Measurements from ENCODE around the gene HTRA1. TPM values are rescaled to one million over a fixed set of nuclear protein-coding genes. Genes with fewer than 3 reads are reported as not detected.

The HTRA1 gene
- total RNA-seq, 1 donor from 2014 or later: 1,504 TPM

DNA sequence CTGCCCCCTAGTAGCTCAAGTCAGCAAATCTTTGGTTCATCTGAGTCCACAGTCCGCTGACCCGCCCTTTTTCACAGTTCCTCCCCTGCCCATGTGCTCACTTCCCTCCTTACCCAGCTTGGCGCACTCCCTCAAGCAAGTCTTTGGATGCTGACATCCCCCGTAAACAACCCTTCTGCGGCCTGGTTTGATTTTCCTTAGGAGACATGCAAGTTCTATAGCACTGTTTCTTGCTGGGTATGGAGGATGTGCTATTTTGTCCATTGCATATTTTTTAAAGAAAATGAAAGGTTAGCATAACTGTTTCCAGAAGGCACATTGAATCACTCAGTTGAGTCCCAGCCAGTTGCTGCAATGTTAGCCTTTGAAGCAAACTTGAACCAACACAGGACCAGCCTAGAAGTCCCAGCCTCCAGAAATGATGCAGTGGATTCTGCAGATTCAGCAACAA, 38.2 kb downstream of the HTRA1 start:
- DNase-seq (ENCODE audit: low spot score): no peak
- H3K4me1 Mint-ChIP-seq (ENCODE audit: low read depth): peaks cover 85% of the 10 kb centered on the region
- peaks cover 23% of the 10 kb centered on the region for H3K36me3 Mint-ChIP-seq (ENCODE audit: low read depth)
- H3K27ac Mint-ChIP-seq (ENCODE audit: unreplicated experiment): peak overlapping the region; percentile 87
- no peak overlapping the region for H3K4me3 Mint-ChIP-seq (ENCODE audit: unreplicated experiment)
- no peaks in the 10 kb centered on the region for H3K27me3 Mint-ChIP-seq (ENCODE audit: low read depth)
- H3K9me3 Mint-ChIP-seq (ENCODE audit: low read depth): no peaks in the 10 kb centered on the region
- TF ChIP-seq, protein P1, sequence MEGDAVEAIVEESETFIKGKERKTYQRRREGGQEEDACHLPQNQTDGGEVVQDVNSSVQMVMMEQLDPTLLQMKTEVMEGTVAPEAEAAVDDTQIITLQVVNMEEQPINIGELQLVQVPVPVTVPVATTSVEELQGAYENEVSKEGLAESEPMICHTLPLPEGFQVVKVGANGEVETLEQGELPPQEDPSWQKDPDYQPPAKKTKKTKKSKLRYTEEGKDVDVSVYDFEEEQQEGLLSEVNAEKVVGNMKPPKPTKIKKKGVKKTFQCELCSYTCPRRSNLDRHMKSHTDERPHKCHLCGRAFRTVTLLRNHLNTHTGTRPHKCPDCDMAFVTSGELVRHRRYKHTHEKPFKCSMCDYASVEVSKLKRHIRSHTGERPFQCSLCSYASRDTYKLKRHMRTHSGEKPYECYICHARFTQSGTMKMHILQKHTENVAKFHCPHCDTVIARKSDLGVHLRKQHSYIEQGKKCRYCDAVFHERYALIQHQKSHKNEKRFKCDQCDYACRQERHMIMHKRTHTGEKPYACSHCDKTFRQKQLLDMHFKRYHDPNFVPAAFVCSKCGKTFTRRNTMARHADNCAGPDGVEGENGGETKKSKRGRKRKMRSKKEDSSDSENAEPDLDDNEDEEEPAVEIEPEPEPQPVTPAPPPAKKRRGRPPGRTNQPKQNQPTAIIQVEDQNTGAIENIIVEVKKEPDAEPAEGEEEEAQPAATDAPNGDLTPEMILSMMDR (IDR thresholded peaks at IDR 0.05): peak; percentile 19

DNA sequence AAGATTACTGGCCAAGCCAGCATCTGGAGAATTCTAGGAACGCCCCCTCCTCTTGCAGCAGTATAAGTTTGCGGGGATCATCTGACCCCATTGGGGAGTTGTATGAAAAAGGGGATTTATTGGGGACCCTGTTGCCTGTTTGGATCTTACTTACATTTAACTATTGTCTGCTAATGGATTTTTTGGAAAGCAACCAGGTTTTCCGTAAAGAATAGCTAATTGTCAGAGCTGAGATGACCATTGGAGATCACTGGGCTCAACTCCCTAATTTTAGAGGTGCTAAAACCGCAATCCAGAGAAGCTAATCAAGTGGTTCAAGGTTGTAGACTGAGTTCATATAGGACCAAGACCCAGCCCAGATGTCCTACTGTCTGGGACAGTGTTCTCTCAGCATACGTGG, 38.8 kb downstream of the HTRA1 start:
- Mint-ChIP-seq H3K4me1 (ENCODE audit: low read depth) (peaks cover 85% of the 10 kb centered on the region), H3K4me3 (ENCODE audit: unreplicated experiment) (no peak overlapping the region), H3K27ac (ENCODE audit: unreplicated experiment) (peak overlapping the region; percentile 87), H3K36me3 (ENCODE audit: low read depth) (peaks cover 27% of the 10 kb centered on the region), H3K9me3 (ENCODE audit: low read depth) (no peaks in the 10 kb centered on the region), H3K27me3 (ENCODE audit: low read depth) (no peaks in the 10 kb centered on the region)
- DNase-seq (ENCODE audit: low spot score): no peak
- TF ChIP-seq, protein P1 (IDR thresholded peaks at IDR 0.05): no peak

DNA sequence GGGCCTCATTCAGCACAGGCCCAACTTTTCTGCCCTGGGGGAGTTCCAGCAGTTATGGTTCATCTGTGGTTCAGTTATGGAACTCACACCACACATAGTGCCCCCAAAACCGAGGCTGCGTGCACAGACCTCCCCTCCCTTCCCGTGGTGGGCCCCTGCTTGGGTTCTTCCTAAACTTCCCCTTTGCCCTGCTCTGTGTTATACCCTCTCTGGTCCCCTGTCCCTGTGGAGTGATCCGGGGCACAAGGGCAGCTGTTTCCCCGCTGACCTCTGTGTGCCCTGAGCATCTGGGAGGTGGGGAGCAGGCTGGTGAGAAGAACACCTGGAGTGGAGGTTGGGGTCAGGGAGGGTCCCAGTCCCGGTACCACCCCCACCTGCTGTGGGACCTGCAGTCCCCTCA, 39.4 kb downstream of the HTRA1 start:
- Mint-ChIP-seq H3K27ac (ENCODE audit: unreplicated experiment) (peak overlapping the region; percentile 87), H3K9me3 (ENCODE audit: low read depth) (no peaks in the 10 kb centered on the region), H3K27me3 (ENCODE audit: low read depth) (no peaks in the 10 kb centered on the region), H3K4me1 (ENCODE audit: low read depth) (peaks cover 85% of the 10 kb centered on the region), H3K36me3 (ENCODE audit: low read depth) (peaks cover 30% of the 10 kb centered on the region), H3K4me3 (ENCODE audit: unreplicated experiment) (no peak overlapping the region)
- no peak for DNase-seq (ENCODE audit: low spot score)
- TF ChIP-seq, protein P1 (IDR thresholded peaks at IDR 0.05): no peak

DNA sequence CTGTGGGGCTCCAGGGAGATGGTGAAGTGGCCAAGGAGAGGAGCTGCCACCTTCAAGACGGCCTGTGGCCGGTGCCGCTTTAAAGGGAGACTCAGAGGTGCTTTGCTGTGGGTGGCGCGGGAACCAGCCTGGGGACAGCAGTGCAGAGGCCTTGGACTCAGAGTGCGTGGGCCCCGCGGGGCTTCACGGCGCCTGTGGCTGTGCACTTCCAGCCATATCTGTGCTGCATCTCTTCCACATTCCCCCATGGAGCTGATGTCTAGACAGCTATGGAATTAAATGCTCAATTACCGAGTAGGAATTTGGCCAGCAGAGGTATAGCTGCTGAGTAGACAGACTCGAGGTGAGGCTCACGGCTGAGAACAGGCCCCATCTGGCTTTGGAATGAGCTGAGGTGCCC, 41.7 kb downstream of the HTRA1 start:
- Mint-ChIP-seq H3K27ac (ENCODE audit: unreplicated experiment) (peak overlapping the region; percentile 32), H3K36me3 (ENCODE audit: low read depth) (peaks cover 42% of the 10 kb centered on the region), H3K27me3 (ENCODE audit: low read depth) (no peaks in the 10 kb centered on the region), H3K9me3 (ENCODE audit: low read depth) (no peaks in the 10 kb centered on the region), H3K4me1 (ENCODE audit: low read depth) (peaks cover 82% of the 10 kb centered on the region), H3K4me3 (ENCODE audit: unreplicated experiment) (no peak overlapping the region)
- TF ChIP-seq, protein P1 (IDR thresholded peaks at IDR 0.05): no peak
- no peak for DNase-seq (ENCODE audit: low spot score)

DNA sequence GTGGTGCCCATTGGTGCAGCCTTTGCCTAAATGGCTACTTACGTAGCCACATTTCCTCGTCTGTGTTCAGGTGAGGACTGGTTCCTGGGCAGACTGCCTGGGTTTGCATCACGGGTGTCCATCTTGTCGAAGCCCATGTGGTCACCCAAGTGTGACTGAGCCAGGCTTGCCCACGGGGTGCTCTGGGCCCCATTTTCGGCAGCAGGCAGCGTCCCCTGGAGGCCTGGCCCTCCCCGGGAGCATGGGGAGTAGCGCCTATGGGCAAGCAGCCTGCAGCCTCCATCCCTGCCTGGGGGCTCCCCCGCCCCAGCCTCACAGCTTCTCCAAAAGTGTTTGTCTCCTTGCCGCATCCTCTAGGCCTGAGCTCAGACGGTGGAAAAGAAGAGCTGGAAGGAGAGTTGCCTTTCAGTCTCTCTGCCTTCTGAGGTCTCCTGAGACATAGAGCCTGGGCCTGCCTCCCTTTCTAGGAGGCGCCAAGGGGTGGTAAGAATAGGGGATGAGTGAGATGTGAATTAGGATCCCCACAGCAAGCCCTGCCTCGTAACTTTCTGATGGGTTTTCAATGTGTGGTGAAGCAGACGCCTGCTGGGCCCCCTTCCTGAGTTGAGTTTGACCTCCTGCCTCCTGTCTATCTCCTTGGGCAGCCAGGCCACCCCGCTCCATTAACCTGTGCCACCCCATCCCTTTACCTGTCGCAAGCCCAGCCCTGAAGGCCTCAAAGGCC, 42.7 kb downstream of the HTRA1 start:
- Mint-ChIP-seq H3K4me3 (ENCODE audit: unreplicated experiment) (peak overlapping the region; percentile 9), H3K4me1 (ENCODE audit: low read depth) (peaks cover 72% of the 10 kb centered on the region), H3K9me3 (ENCODE audit: low read depth) (no peaks in the 10 kb centered on the region), H3K27ac (ENCODE audit: unreplicated experiment) (peak overlapping the region; percentile 96), H3K27me3 (ENCODE audit: low read depth) (no peaks in the 10 kb centered on the region), H3K36me3 (ENCODE audit: low read depth) (peaks cover 42% of the 10 kb centered on the region)
- no peak for DNase-seq (ENCODE audit: low spot score)
- TF ChIP-seq, protein P1 (IDR thresholded peaks at IDR 0.05): no peak

All from chondrocyte (in vitro differentiated cells).